MV-4-11 (cell line): Measurements from ENCODE around the gene PPP3CB.

Source experiments
- DNase-seq: peaks from one replicate; lab custom pipeline; 2025; lab: John Stamatoyannopoulos, UW

Gene PPP3CB

GRCh38 chr10:73480158-73480557 is 15.7 kb downstream of the PPP3CB start:
- DNase-seq: no peak

GRCh38 chr10:73478636-73479035 is 17.2 kb downstream of the PPP3CB start:
- peak; percentile 29 for DNase-seq

GRCh38 chr10:73471226-73471625 is 24.6 kb downstream of the PPP3CB start:
- DNase-seq: no peak

- peak; percentile 54 for DNase-seq
Measured at GRCh38 chr10:73469579-73469978, 26.2 kb downstream of the PPP3CB start.

- no peak for DNase-seq
Measured at GRCh38 chr10:73467206-73467605, 28.6 kb downstream of the PPP3CB start.

GRCh38 chr10:73465978-73466726 is 29.7 kb downstream of the PPP3CB start:
- DNase-seq: no peak

- DNase-seq: no peak
Measured at GRCh38 chr10:73460897-73461296, 34.9 kb downstream of the PPP3CB start.

- no peak for DNase-seq
Measured at GRCh38 chr10:73459683-73460314, 36.0 kb downstream of the PPP3CB start.

GRCh38 chr10:73456187-73456890 is 39.5 kb downstream of the PPP3CB start:
- no peak for DNase-seq

- DNase-seq: no peak
Measured at GRCh38 chr10:73449113-73449512, 46.7 kb downstream of the PPP3CB start.

- no peak for DNase-seq
Measured at GRCh38 chr10:73448384-73448783, 47.4 kb downstream of the PPP3CB start.

- no peak for DNase-seq
Measured at GRCh38 chr10:73446926-73447325, 48.9 kb downstream of the PPP3CB start.

- no peak for DNase-seq
Measured at GRCh38 chr10:73444457-73444856, 51.4 kb downstream of the PPP3CB start.

- DNase-seq: no peak
Measured at GRCh38 chr10:73439605-73440312, 56.1 kb downstream of the PPP3CB start.

GRCh38 chr10:73439055-73439454 is 56.8 kb downstream of the PPP3CB start:
- no peak for DNase-seq

- DNase-seq: no peak
Measured at GRCh38 chr10:73433538-73433867, 62.3 kb downstream of the PPP3CB start, which contains the start of gene MSS51. MSS51 (minus strand) TSS chr10:73433561; CDS start chr10:73428284, 5,277 bp downstream.

GRCh38 chr10:73432646-73433537 is 62.9 kb downstream of the PPP3CB start:
- no peak for DNase-seq

- no peak for DNase-seq
Measured at GRCh38 chr10:73426318-73426717, 69.5 kb downstream of the PPP3CB start.

GRCh38 chr10:73424478-73424877 is 71.3 kb downstream of the PPP3CB start:
- no peak for DNase-seq

GRCh38 chr10:73423309-73423708 is 72.5 kb downstream of the PPP3CB start:
- DNase-seq: no peak

- no peak for DNase-seq
Measured at GRCh38 chr10:73416571-73416970, 79.3 kb downstream of the PPP3CB start.
